A549 (cell line): ENCODE data around the gene CARS1. TPM values are rescaled to one million over a fixed set of nuclear protein-coding genes. Genes with fewer than 3 reads are reported as not detected.

Experiments used
- ATAC-seq, 2 experiments: fragments of 200-7000 bp in 1 of 2; fragments of >200 bp in 1 of 2; cut with Nextera tagmentation in 1 of 2; cut with Tn5 transposase in 1 of 2; 3 replicates each; pipeline versions ENCODE4 v1.8.0 to v1.9.1; 2018 to 2020; ENCODE audit warnings: mild to moderate bottlenecking in 1 of 2, moderate library complexity in 1 of 2
- CTCF ChIA-PET: fragments of 300-600 bp; sonication (Branson Sonifier 250); formaldehyde crosslinking; extraction: SDS; loops from one replicate; lab custom pipeline; 2021; ENCODE audit warnings: antibody characterized with exemption, inconsistent platforms; lab: Yijun Ruan, JAX
- POLR2A ChIA-PET: fragments of 350-600 bp; formaldehyde crosslinking; extraction: SDS; loops from one replicate; lab custom pipeline; 2021; ENCODE audit warnings: antibody characterized with exemption, inconsistent platforms; lab: Yijun Ruan, JAX
- DNase-seq, 2 experiments: peaks; one replicate each; pipeline versions ENCODE4 v3.0.0 to v3.0.0-alpha.2; 2011 to 2016; ENCODE audit warnings: low read depth in 1 of 2, low spot score in 1 of 2
- FAIRE-seq: peaks from 2 replicates; lab custom pipeline; 2011; peaks lifted over from hg19 to GRCh38; lab: Jason Lieb, UNC
- H3K27ac ChIP-seq, 2 experiments: fragments of >200 bp; sonication (Bioruptor Twin); formaldehyde crosslinking; 3 replicates each; pipeline ENCODE4 v1.5.1; 2016 to 2017
- H3K4me1 ChIP-seq: fragments of >200 bp; sonication (Bioruptor Twin); formaldehyde crosslinking; 3 replicates; pipeline ENCODE4 v1.6.1; 2016
- H3K4me2 ChIP-seq: fragments of >200 bp; sonication (Bioruptor Twin); formaldehyde crosslinking; 3 replicates; pipeline ENCODE4 v1.6.1; 2016
- H3K4me3 ChIP-seq: fragments of >200 bp; sonication (Bioruptor Twin); formaldehyde crosslinking; 3 replicates; pipeline ENCODE4 v1.5.1; 2016
- H3K9me3 ChIP-seq: fragments of >200 bp; sonication (Bioruptor Twin); formaldehyde crosslinking; 3 replicates; pipeline ENCODE4 v1.6.1; 2016
- BCL3 ChIP-seq: fragments of >200 bp; sonication (Bioruptor Twin); formaldehyde crosslinking; IDR thresholded peaks from 3 replicates; pipeline ENCODE4 v1.6.1; 2016
- CEBPB ChIP-seq, 2 experiments: fragments of >200 bp in 1 of 2; sonication (Bioruptor Twin) in 1 of 2; formaldehyde crosslinking in 1 of 2; IDR thresholded peaks; 2 replicates each; pipeline ENCODE4 v1.6.1; 2012 to 2016
- CHD2 ChIP-seq: fragments of 150-350 bp; IDR thresholded peaks from 2 replicates; pipeline ENCODE4 v1.6.1; 2014; ENCODE audit warnings: low read length; ENCODE audit not compliant: partially characterized antibody
- E2F6 ChIP-seq: IDR thresholded peaks from 2 replicates; pipeline ENCODE4 v1.6.1; 2012; ENCODE audit warnings: low read depth, borderline replicate concordance
- EHF ChIP-seq: fragments of 250-450 bp; sonication (Bioruptor Pico); IDR thresholded peaks from 2 replicates; pipeline ENCODE4 v1.5.0; 2020; ENCODE audit warnings: mild to moderate bottlenecking
- ELK1 ChIP-seq: fragments of 150-350 bp; IDR thresholded peaks from 2 replicates; pipeline ENCODE4 v1.6.1; 2014; ENCODE audit warnings: low read depth, mild to moderate bottlenecking, low read length
- FOSB ChIP-seq: fragments of 250-450 bp; sonication (Bioruptor Pico); IDR thresholded peaks from 2 replicates; pipeline ENCODE4 v1.5.0; 2020; ENCODE audit warnings: mild to moderate bottlenecking, moderate library complexity
- HEYL ChIP-seq: fragments of 250-450 bp; sonication (Bioruptor Pico); IDR thresholded peaks from 2 replicates; pipeline ENCODE4 v1.8.0; 2021; ENCODE audit warnings: mild to moderate bottlenecking, moderate library complexity
- HMGXB4 ChIP-seq: fragments of 250-450 bp; sonication (Bioruptor Pico); IDR thresholded peaks from 2 replicates; pipeline ENCODE4 v1.5.0; 2021; ENCODE audit warnings: mild to moderate bottlenecking, moderate library complexity, borderline replicate concordance
- HOXB13 ChIP-seq: fragments of 250-450 bp; sonication (Bioruptor Pico); IDR thresholded peaks from 2 replicates; pipeline ENCODE4 v1.5.0; 2020; ENCODE audit warnings: low read depth, mild to moderate bottlenecking, moderate library complexity
- HOXB5 ChIP-seq: fragments of 250-450 bp; sonication (Bioruptor Pico); IDR thresholded peaks from 2 replicates; pipeline ENCODE4 v1.5.0; 2020; ENCODE audit warnings: mild to moderate bottlenecking, moderate library complexity
- JUN ChIP-seq, 2 experiments: fragments of >200 bp; sonication (Bioruptor Twin); formaldehyde crosslinking; IDR thresholded peaks; 2 replicates in 1 of 2; 3 replicates in 1 of 2; pipeline ENCODE4 v1.6.1; 2016 to 2017
- JUNB ChIP-seq: fragments of >200 bp; sonication (Bioruptor Twin); formaldehyde crosslinking; IDR thresholded peaks from 2 replicates; pipeline ENCODE4 v1.6.1; 2016
- KDM1A ChIP-seq: fragments of 200-600 bp; sonication (generic); IDR thresholded peaks from 2 replicates; pipeline ENCODE4 v1.6.1; 2016; ENCODE audit warnings: low read depth, mild to moderate bottlenecking
- MAFK ChIP-seq: fragments of 450-650 bp; IDR thresholded peaks from 2 replicates; pipeline ENCODE4 v1.6.1; 2014; ENCODE audit not compliant: partially characterized antibody
- MYC ChIP-seq: IDR thresholded peaks from 2 replicates; pipeline ENCODE4 v1.6.1; 2012; ENCODE audit warnings: mild to moderate bottlenecking, inconsistent platforms, low read length, improper control_type of control experiment, borderline replicate concordance
- NR3C1 ChIP-seq: fragments of >200 bp; sonication (Bioruptor Twin); formaldehyde crosslinking; IDR thresholded peaks from 3 replicates; pipeline ENCODE4 v1.6.1; 2017
- USF2 ChIP-seq: fragments of 450-650 bp; IDR thresholded peaks from 2 replicates; pipeline ENCODE4 v1.6.1; 2014; ENCODE audit warnings: antibody characterized with exemption
- WGBS: methylation state at CpG from one replicate; pipeline ENCODE4 v1.1.6; 2017; ENCODE audit errors: missing lambda C conversion rate; 5-methylcytosine and 5-hydroxymethylcytosine counted together
- polyA plus RNA-seq, 4 experiments: library from polyadenylated mRNA; depleted of rRNA in 3 of 4; stranded (reverse); fragments of >200 nt; fragmentation: RNase III in 1 of 4; extraction: RNeasy Plus Mini Kit Qiagen cat#74134 plus additional on column Dnase treatment in 1 of 4; gene quantifications; 2 replicates in 3 of 4; 3 replicates in 1 of 4; pipeline ENCODE4 v1.2.3, GENCODE V29; 2011 to 2017
- TF ChIP-seq, protein P1 (sequence below): fragments of >200 bp; sonication (Bioruptor Twin); formaldehyde crosslinking; IDR thresholded peaks from 2 replicates; pipeline ENCODE4 v1.6.1; 2016

CARS1 gene
- polyA plus RNA-seq, 2 of the 4 experiments (the other 2 are of a cell fraction) = 52.7 to 130 TPM

GRCh38 chr11:3101921-3102640 lies 44.9 kb upstream of the CARS1 start:
- Histone ChIP-seq H3K9me3 (no peaks in the 10 kb centered on the region), H3K27ac (no peak overlapping the region), H3K4me1 (no peaks in the 10 kb centered on the region), H3K4me3 (no peak overlapping the region), H3K4me2 (no peak overlapping the region)
- DNase-seq (no peak), ATAC-seq (no peak), FAIRE-seq (no peak)
- WGBS = 92% methylated on average over 10 of the region's 20 CpGs
- ChIA-PET CTCF (interaction anchor here (1.9 to 2.7 kb wide), 2 partner anchors 11 to 16 kb away, joined by 9 to 10 read pairs; no protein-coding TSS in a partner anchor), POLR2A (no interaction called here)
- TF ChIP-seq HOXB13 (CRISPR knock-in tag) (no peak), BCL3 (no peak), HMGXB4 (CRISPR knock-in tag) (no peak), CEBPB (IDR thresholded peaks at IDR 0.05) (no peak), CHD2 (no peak), MAFK (no peak), USF2 (no peak), FOSB (CRISPR knock-in tag) (no peak), ELK1 (no peak), EHF (no peak), E2F6 (no peak), JUN (IDR thresholded peaks at IDR 0.05) (no peak), HOXB5 (CRISPR knock-in tag) (no peak), HEYL (CRISPR knock-in tag) (no peak), KDM1A (no peak)

DNA sequence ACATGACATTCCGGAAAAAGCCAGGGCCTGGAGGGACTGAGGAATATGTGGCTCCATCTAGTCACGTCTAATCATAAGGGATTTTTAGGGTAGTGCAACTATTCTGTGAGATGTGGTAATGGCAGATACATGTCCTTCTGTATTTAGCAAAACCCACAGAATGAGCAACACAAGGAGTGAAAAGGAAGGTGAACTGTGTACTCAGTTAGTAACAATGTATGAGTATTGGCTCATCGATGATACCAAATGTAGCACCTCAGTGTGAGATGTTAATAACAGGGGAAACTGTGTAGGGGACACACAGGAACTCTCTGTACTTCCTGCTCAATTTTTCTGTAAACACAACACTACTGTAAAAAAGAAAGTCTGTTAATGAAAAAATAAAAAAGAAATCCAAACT lies 42.0 kb upstream of the CARS1 start:
- Histone ChIP-seq H3K27ac (no peak overlapping the region), H3K4me1 (no peaks in the 10 kb centered on the region), H3K4me2 (no peak overlapping the region), H3K9me3 (no peaks in the 10 kb centered on the region), H3K4me3 (no peak overlapping the region)
- ChIA-PET CTCF (interaction anchor here (0.8 kb wide), 1 partner anchor 25 kb away, joined by 4 read pairs; no protein-coding TSS in a partner anchor), POLR2A (no interaction called here)
- TF ChIP-seq JUNB (no peak), MYC (no peak), NR3C1 (no peak)
- TF ChIP-seq, protein P1, sequence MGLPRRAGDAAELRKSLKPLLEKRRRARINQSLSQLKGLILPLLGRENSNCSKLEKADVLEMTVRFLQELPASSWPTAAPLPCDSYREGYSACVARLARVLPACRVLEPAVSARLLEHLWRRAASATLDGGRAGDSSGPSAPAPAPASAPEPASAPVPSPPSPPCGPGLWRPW = no peak
- FAIRE-seq = no peak
- DNase-seq = no peak
- 87% methylated on average over 3 of the region's 3 CpGs for WGBS
- ATAC-seq = no peak
